Right cardiac atrium (tissue), 5 donors: ENCODE results near the gene OR4E2. TPM values are rescaled to one million over a fixed set of nuclear protein-coding genes. Genes with fewer than 3 reads are reported as not detected.

Source experiments
- ATAC-seq, 2 donors: fragments of 200-7000 bp; cut with Tn5 transposase; one replicate each; pipeline versions ENCODE4 v1.8.0 to v1.9.1; 2020; ENCODE audit warnings: moderate library complexity in 2 of 2, mild to moderate bottlenecking in 1 of 2
- DNase-seq, 3 donors: peaks; one replicate each; pipeline ENCODE4 v3.0.0-alpha.2; 2020
- H3K27ac ChIP-seq: one replicate; pipeline ENCODE4 v1.5.1; 2013; ENCODE audit warnings: mild to moderate bottlenecking, low read length, control low read depth, moderate library complexity
- H3K27me3 ChIP-seq: one replicate; pipeline ENCODE4 v1.6.1; 2013; ENCODE audit not compliant: control insufficient read depth, insufficient read depth
- H3K4me1 ChIP-seq: one replicate; pipeline ENCODE4 v1.6.1; 2013; ENCODE audit warnings: low read length; ENCODE audit not compliant: control insufficient read depth, insufficient read depth
- H3K4me3 ChIP-seq: one replicate; pipeline ENCODE4 v1.5.1; 2013; ENCODE audit warnings: low read length, control low read depth
- H3K9me3 ChIP-seq: one replicate; pipeline ENCODE4 v1.6.1; 2013; ENCODE audit warnings: low read length; ENCODE audit not compliant: control insufficient read depth
- WGBS: extraction: QIAGEN DNeasy Blood & Tissue Kit; methylation state at CpG from one replicate; pipeline ENCODE4 v1.1.7; 2013; 5-methylcytosine and 5-hydroxymethylcytosine counted together
- intact Hi-C, 4 donors: fragments of 100-400 bp; cut with DNase I; formaldehyde crosslinking; loops; one replicate each; pipeline versions ENCODE4 v1.11.0 to v1.14.0; 2022 to 2023
- polyA plus RNA-seq: library from polyadenylated mRNA; stranded (reverse); fragments of 200-250 nt; gene quantifications from one replicate; pipeline ENCODE4 v1.2.3, GENCODE V29; 2013
- total RNA-seq, 4 donors: library from RNA; stranded (reverse); fragmentation: NEBNext Ultra II Directional; extraction: Animal tissue kit (Norgen Biotek cat#: 25700); gene quantifications; one replicate each; pipeline ENCODE4 v1.2.1, GENCODE V29; 2021
- donor health status: healthy with polysubstance abuse.
- donor health status: DM: no; HTN: yes; CAD: no.
- donor health status: DM: no; HTN: no; CAD: no.
- donor health status: DM: no; HTN: yes; CAD: no; lungs with severe emphysema.
- donor health status: DM: yes; HTN: yes; CAD: no.

Gene OR4E2
- total and polyA plus RNA-seq, 5 donors: not detected

DNA sequence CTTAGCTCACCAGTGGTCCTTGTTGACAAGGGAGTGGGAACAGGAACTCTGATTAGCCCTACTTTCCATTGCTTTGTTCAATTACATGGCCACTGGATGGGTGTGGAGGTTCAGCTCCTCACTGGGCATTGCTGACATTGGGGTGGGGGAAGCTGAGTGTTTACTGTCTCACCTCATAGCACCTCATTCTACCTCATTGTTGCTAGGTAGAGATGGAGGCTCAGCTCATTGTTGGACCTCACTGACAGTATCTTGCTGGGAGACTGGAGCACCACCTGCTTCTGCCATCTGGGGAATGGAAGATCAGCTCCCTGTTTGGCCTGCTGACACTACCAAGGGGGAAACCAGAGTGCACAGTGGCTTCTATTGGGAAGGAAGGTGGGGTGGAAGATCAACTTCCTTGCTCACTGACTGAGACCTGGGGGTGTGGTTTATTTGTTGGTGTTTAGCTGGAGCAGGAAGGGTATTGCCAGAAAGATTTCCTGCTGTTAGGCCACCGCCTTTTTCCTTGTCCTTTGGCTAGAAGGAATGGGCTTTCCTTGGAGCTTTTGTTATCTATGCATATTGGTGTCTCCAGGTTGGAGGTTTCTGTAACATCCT lies 1.3 kb upstream of the OR4E2 start:
- no peaks in the 10 kb centered on the region for H3K27me3 ChIP-seq
- no peaks in the 10 kb centered on the region for H3K4me1 ChIP-seq
- no peak overlapping the region for H3K4me3 ChIP-seq
- intact Hi-C loops: no loop called here
- ATAC-seq (peak in 1 of 2 donors; percentile 87), DNase-seq (no peak)
- 43% methylated on average over 1 of the region's 1 CpG for WGBS
- no peaks in the 10 kb centered on the region for H3K9me3 ChIP-seq
- H3K27ac ChIP-seq: no peak overlapping the region

DNA sequence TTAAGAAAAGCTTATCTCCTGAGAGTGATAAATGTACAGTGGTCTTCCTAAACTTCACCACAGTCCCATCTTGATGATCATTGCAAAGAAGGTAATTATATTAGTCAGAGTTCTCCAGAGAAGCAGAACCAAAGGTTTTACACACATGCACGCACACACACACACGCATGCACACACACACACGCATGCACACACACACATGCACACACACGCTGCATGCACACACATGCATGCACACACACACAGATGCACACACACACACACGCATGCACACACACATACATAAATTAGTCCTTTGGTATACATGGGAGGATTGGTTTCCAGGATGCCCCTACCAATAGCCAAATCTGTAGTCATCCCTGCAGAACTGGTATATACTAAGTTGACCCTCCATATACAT lies 580 bp downstream of the OR4E2 start:
- no peaks in the 10 kb centered on the region for H3K27me3 ChIP-seq
- H3K9me3 ChIP-seq: no peaks in the 10 kb centered on the region
- H3K27ac ChIP-seq: no peak overlapping the region
- no peaks in the 10 kb centered on the region for H3K4me1 ChIP-seq
- ATAC-seq (no peak), DNase-seq (no peak)
- H3K4me3 ChIP-seq: no peak overlapping the region
- intact Hi-C loops: no loop called here
- WGBS: 91% methylated on average over 5 of the region's 5 CpGs

DNA sequence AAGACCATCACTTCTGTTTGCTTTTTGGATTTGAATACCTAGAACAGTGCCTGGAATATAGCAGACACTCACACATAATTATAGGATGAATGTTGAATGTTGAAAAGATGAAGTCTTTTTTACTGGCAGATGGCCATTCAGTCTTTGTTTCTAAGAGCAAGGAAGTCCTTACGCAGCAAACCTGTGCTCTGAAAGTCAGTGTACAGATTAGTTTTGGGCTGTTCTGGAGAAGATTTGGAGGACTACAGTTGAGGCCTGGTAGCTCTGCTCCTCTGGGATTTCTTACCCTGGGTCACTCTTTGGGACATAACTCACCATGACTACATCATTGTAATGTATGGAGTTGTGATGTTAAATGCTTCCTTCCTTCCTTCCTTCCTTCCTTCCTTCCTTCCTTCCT lies 3.3 kb downstream of the OR4E2 start:
- Histone ChIP-seq H3K9me3 (no peaks in the 10 kb centered on the region), H3K27me3 (no peaks in the 10 kb centered on the region), H3K27ac (no peak overlapping the region), H3K4me3 (no peak overlapping the region), H3K4me1 (no peaks in the 10 kb centered on the region)
- ATAC-seq: no peak
- intact Hi-C loops: no loop called here
- WGBS: 95% methylated on average over 1 of the region's 1 CpG
- no peak for DNase-seq

DNA sequence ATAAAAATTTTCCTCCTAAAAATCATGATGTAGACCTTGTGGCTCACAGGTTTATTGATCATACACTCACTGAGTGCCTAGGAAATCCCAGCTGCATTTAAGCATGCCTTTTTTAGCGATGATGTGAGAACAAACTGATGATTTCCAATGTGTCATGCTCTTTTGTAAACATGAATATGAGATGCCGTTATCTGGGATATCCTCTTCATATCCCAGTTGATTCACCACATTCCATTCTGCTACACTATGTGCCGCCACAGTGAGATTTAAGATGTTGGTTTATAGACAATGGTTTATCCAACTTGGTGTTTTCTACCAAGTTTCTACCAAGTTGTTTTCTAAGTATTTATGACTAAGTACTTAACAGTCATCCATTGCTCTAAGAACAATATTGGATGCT lies 14.7 kb downstream of the OR4E2 start:
- Histone ChIP-seq H3K27ac (no peak overlapping the region), H3K9me3 (no peaks in the 10 kb centered on the region), H3K4me3 (no peak overlapping the region), H3K4me1 (no peaks in the 10 kb centered on the region), H3K27me3 (no peaks in the 10 kb centered on the region)
- 75% methylated on average over 3 of the region's 3 CpGs for WGBS
- intact Hi-C loops: no loop called here
- no peak for DNase-seq
- ATAC-seq: no peak

DNA sequence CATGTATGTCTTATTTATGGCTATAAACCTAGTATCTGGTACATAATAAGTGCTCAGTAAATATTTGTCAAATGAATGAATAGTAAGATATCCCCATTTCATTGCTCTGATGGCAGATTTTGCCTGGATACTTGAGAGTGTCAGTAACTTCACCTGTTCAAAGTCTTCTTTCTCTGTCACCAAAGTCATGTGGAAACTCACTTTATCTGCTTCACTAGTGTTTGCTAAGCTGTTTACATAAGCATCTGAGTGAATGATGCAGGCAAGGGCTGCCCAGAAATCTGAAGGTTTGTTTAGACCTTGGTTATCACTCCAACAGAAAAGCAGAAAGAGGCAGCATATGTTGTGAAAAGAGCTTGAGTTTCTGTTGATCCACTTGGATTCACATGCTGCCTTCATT lies 15.6 kb downstream of the OR4E2 start:
- DNase-seq: no peak
- Histone ChIP-seq H3K27me3 (no peaks in the 10 kb centered on the region), H3K9me3 (no peaks in the 10 kb centered on the region), H3K4me1 (no peaks in the 10 kb centered on the region), H3K27ac (no peak overlapping the region), H3K4me3 (no peak overlapping the region)
- intact Hi-C loops: no loop called here
- no peak for ATAC-seq

DNA sequence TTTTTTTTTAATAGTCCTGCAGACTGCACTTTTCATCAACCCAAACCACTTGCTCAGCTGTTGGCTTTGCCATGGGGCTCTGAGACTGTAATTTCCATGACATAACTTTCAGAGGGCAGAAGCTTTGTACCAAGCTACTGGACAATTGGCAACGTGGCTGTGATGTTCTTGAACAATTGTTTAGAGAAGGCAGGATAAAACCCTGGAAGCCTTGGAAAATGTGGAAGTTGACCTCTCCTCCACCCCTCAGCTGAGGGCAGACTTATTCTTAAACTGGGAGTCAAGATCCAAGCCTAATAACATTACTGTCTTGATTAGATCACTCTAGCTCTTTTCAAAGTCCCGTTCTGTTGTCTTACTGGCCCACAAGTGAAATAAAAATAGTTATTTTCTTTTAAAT lies 17.7 kb downstream of the OR4E2 start:
- ATAC-seq (no peak), DNase-seq (no peak)
- H3K9me3 ChIP-seq: no peaks in the 10 kb centered on the region
- no peak overlapping the region for H3K27ac ChIP-seq
- H3K4me1 ChIP-seq: no peaks in the 10 kb centered on the region
- WGBS: 37% methylated on average over 2 of the region's 2 CpGs
- H3K27me3 ChIP-seq: no peaks in the 10 kb centered on the region
- intact Hi-C loops: no loop called here
- no peak overlapping the region for H3K4me3 ChIP-seq

DNA sequence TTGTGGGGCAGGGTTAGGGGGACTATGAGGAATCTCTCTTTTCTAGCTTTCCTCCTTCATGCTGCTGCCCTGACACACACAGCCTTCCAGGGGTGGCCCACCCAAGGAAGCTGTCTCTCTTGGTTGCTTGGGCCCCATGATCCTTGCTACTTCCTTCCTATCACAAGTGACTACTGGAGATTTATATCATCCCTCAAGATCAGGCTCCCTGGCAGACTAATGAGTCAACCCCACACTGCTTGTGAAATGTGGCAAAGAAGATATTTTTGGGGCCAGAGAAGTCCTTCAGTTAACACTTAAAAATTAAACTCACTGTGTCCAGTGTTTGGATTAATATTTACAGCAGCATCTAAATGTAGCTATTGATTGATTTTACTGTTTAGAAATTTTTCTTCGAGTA lies 18.5 kb downstream of the OR4E2 start:
- DNase-seq (no peak), ATAC-seq (no peak)
- no peaks in the 10 kb centered on the region for H3K27me3 ChIP-seq
- no peaks in the 10 kb centered on the region for H3K4me1 ChIP-seq
- no peak overlapping the region for H3K27ac ChIP-seq
- 85% methylated on average over 1 of the region's 1 CpG for WGBS
- intact Hi-C loops: no loop called here
- H3K4me3 ChIP-seq: no peak overlapping the region
- H3K9me3 ChIP-seq: no peaks in the 10 kb centered on the region

DNA sequence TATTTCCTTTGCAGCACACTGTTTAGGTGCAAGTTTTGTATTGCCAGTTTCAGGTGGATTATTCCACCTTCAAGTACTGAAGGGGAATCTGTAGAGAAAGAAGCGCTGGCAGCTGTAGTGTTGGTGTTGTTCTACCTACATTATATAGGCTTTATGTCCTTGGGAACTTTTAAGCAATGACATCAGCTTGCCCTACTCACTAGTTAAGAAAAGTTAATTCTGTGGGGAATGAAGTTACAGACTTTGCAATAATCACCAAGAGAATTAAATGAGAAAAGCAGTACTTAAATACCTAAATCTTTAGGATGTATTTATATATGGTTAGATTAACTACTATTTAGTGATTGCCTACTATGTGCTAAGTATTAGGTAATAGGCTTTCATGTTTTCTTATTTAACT lies 20.1 kb downstream of the OR4E2 start, which contains the start of gene OR4E1:
TSS of gene OR4E1 (minus strand) at position 101 of the 400 bp plus-strand sequence. CDS start 2,883 bp downstream, outside the sequence.
- Histone ChIP-seq H3K4me1 (no peaks in the 10 kb centered on the region), H3K4me3 (no peak within 1 kb of the TSS), H3K27ac (no peak within 1 kb of the TSS), H3K9me3 (no peaks in the 10 kb centered on the region), H3K27me3 (no peaks in the 10 kb centered on the region)
- intact Hi-C loops: no loop called here
- ATAC-seq (no peak), DNase-seq (no peak)
- 79% methylated on average over 1 of the region's 1 CpG for WGBS

DNA sequence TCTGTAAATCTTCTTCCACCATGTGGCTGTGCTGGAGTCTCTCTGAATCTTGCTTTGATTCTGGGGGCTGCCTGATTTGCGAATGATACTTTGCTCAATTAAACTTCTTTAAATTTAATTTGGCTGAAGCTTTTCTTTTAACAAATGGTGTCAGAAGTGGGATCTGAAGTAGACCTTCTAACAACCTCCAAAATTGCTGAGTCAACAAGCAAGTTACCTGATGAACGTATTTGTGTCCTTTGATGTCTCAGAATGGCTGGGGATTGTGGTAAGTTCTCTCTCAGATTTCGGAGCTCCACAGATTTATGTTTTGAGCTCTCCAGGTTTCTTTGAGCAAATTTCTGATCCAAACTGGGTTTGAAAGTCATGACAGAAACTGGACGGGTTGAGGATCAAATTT lies 21.9 kb downstream of the OR4E2 start:
- intact Hi-C loops: no loop called here
- 75% methylated on average over 4 of the region's 4 CpGs for WGBS
- no peak for ATAC-seq

DNA sequence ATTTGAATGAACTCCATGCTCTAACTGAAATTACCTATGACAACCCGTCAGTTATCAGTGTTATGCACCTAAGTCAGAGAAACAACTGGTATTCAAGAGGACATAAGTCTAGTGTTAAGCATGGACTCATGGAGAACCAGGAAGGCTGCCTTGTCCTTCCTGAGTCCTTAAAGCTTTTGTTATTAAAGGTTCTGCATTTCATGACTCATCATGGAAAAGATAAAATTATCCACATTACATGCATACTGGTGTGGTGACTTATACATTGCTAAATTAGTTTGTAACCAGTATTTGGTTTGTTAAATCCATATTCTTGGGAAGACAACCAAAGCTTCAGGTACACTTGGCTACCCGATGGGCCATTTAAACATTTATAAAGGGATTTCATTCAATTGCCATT lies 26.4 kb downstream of the OR4E2 start:
- intact Hi-C loops: no loop called here
- ATAC-seq: no peak
- no peak overlapping the region for H3K4me3 ChIP-seq
- WGBS: 69% methylated on average over 2 of the region's 2 CpGs
- no peaks in the 10 kb centered on the region for H3K4me1 ChIP-seq
- no peak for DNase-seq
- H3K27me3 ChIP-seq: no peaks in the 10 kb centered on the region
- H3K9me3 ChIP-seq: no peaks in the 10 kb centered on the region
- no peak overlapping the region for H3K27ac ChIP-seq

More for the DNA sequence above, 21.9 kb downstream of the OR4E2 start:
- no peak for DNase-seq
- H3K27ac ChIP-seq: no peak overlapping the region
- no peak overlapping the region for H3K4me3 ChIP-seq
- no peaks in the 10 kb centered on the region for H3K9me3 ChIP-seq
- no peaks in the 10 kb centered on the region for H3K27me3 ChIP-seq
- H3K4me1 ChIP-seq: no peaks in the 10 kb centered on the region

DNA sequence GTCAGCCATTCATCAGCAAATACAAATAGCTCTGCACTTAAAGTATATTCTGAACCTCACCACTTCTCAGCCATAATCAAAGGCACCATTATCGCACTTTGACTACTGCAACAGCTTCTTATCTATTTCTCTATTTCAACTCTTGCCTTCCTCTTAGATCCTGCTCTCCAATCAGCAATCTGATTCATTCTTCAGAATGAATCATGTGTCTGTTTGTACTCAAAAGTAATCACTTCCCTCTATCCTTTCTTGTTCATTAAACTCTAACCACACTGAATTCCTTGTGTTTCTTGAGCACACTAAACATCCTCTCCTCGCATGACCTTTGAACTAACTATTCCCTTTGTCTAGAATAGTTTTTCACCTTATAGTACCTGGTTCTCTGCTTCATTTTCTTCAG lies 32.8 kb downstream of the OR4E2 start:
- intact Hi-C loops: no loop called here
- WGBS: 74% methylated on average over 2 of the region's 2 CpGs
- Histone ChIP-seq H3K27me3 (no peaks in the 10 kb centered on the region), H3K4me1 (no peaks in the 10 kb centered on the region), H3K27ac (no peak overlapping the region), H3K4me3 (no peak overlapping the region), H3K9me3 (no peaks in the 10 kb centered on the region)
- DNase-seq (no peak), ATAC-seq (no peak)

DNA sequence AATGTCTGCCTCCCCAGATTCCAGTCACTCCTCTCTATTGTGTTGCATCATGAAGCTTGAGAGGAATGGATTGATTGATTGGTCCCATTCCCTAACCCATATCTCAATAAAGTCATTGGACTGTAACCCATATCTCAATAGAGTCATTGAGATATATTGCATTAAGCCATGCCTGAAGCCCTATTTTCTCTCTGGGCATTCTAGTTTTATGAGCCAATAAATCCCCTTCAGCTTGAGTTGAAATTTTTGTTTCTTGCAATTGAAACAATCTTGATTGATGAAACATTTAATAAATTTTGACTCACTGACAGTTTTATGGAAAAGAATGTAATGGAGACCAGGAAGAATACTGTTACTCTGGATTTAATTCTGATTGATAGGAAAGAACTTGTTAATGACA lies 40.8 kb downstream of the OR4E2 start:
- intact Hi-C loops: no loop called here
- DNase-seq (no peak), ATAC-seq (no peak)
- Histone ChIP-seq H3K4me1 (no peaks in the 10 kb centered on the region), H3K9me3 (no peaks in the 10 kb centered on the region), H3K27me3 (no peaks in the 10 kb centered on the region), H3K4me3 (no peak overlapping the region), H3K27ac (no peak overlapping the region)
